GM18951 (cell line): ENCODE data around the gene VWA8.
"Not testable (repeated sequence)": the region's sequence is repeated elsewhere in the genome, so short reads cannot be mapped to it uniquely, and the experiment has no call there.

Experiments used
- POLR2A ChIP-seq: IDR thresholded peaks from 4 replicates; pipeline ENCODE4 v1.6.1; 2011; ENCODE audit warnings: mild to moderate bottlenecking; ENCODE audit not compliant: insufficient read length, insufficient read depth; ENCODE audit errors: extremely low read depth
- in situ Hi-C: fragments of 300-500 bp; cut with MboI; formaldehyde crosslinking; loops from one replicate; pipeline ENCODE4 v1.12.0; 2022; ENCODE audit warnings: low sequenced_read_pairs, mixed read lengths, inconsistent platforms; ENCODE audit not compliant: unreplicated experiment

VWA8 gene

GRCh38 chr13:41590643-41591042 is 370.3 kb downstream of the VWA8 start:
- in situ Hi-C loops, result no loop called here
- TF ChIP-seq POLR2A, result no peak

GRCh38 chr13:41590122-41590521 is 370.8 kb downstream of the VWA8 start:
- TF ChIP-seq POLR2A, result no peak
- in situ Hi-C loops, result no loop called here

GRCh38 chr13:41589434-41589833 is 371.5 kb downstream of the VWA8 start:
- in situ Hi-C loops, result no loop called here
- TF ChIP-seq POLR2A, result no peak

- no peak for TF ChIP-seq POLR2A
- in situ Hi-C loops, result no loop called here
These were observed 372.0 kb downstream of the VWA8 start for GRCh38 chr13:41588899-41589298.

GRCh38 chr13:41588448-41588847 is 372.5 kb downstream of the VWA8 start:
- no peak for TF ChIP-seq POLR2A

GRCh38 chr13:41587490-41587889 is 373.4 kb downstream of the VWA8 start:
- in situ Hi-C loops, result no loop called here
- no peak for TF ChIP-seq POLR2A

More at GRCh38 chr13:41588448-41588847, 372.5 kb downstream of the VWA8 start:
- in situ Hi-C loops, result no loop called here

GRCh38 chr13:41586216-41586615 is 374.7 kb downstream of the VWA8 start:
- no peak for TF ChIP-seq POLR2A
- in situ Hi-C loops, result no loop called here

- in situ Hi-C loops, result no loop called here
- no peak for TF ChIP-seq POLR2A
These were observed 378.9 kb downstream of the VWA8 start for GRCh38 chr13:41582027-41582463.

- in situ Hi-C loops, result no loop called here
- no peak for TF ChIP-seq POLR2A
These were observed 380.6 kb downstream of the VWA8 start for GRCh38 chr13:41580345-41580744.

- no peak for TF ChIP-seq POLR2A
- in situ Hi-C loops, result no loop called here
These were observed 381.0 kb downstream of the VWA8 start for GRCh38 chr13:41579881-41580280.

- in situ Hi-C loops, result no loop called here
- TF ChIP-seq POLR2A, result no peak
These were observed 381.7 kb downstream of the VWA8 start for GRCh38 chr13:41579168-41579567.

- TF ChIP-seq POLR2A, result no peak
- in situ Hi-C loops, result no loop called here
These were observed 382.5 kb downstream of the VWA8 start for GRCh38 chr13:41578371-41578770.

GRCh38 chr13:41577436-41577835 is 383.5 kb downstream of the VWA8 start:
- in situ Hi-C loops, result no loop called here

GRCh38 chr13:41573640-41574039 is 387.3 kb downstream of the VWA8 start:
- in situ Hi-C loops, result not testable (repeated sequence)

More at GRCh38 chr13:41577436-41577835, 383.5 kb downstream of the VWA8 start:
- TF ChIP-seq POLR2A, result no peak

GRCh38 chr13:41571817-41572340 is 389.0 kb downstream of the VWA8 start:
- in situ Hi-C loops, result not testable (repeated sequence)
